NCI-H187 (cell line): ENCODE results near the gene FITM1.

Experiments
- DNase-seq, 2 experiments: peaks; one replicate each; lab custom pipeline; 2025; lab: John Stamatoyannopoulos, UW

FITM1 gene

DNA sequence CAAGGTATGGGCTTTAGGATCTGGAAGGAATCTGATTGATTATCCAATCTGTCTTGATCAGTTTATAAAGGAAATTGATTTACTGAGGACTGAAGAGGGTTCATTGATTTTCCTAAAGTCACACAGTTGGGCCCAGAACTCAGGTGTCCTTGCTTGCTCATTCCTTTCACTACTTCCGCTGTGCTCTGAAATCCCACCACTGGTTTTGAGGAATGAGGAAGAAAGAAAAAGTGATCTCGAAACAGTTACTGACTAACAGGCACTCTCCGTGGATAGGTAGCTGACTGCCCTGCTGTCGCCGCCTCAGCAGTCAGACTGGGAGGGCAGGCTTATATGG, at the start of gene FITM1:
Gene FITM1 (plus strand): TSS at position 280 of the 337 bp plus-strand sequence. CDS start 905 bp downstream, outside the sequence.
- no peak for DNase-seq

GRCh38 chr14:24080888-24081738, 49.3 kb upstream of the FITM1 start:
- DNase-seq = peak; percentile 42 to 48

GRCh38 chr14:24081739-24082211, 48.7 kb upstream of the FITM1 start:
- DNase-seq = no peak

DNA sequence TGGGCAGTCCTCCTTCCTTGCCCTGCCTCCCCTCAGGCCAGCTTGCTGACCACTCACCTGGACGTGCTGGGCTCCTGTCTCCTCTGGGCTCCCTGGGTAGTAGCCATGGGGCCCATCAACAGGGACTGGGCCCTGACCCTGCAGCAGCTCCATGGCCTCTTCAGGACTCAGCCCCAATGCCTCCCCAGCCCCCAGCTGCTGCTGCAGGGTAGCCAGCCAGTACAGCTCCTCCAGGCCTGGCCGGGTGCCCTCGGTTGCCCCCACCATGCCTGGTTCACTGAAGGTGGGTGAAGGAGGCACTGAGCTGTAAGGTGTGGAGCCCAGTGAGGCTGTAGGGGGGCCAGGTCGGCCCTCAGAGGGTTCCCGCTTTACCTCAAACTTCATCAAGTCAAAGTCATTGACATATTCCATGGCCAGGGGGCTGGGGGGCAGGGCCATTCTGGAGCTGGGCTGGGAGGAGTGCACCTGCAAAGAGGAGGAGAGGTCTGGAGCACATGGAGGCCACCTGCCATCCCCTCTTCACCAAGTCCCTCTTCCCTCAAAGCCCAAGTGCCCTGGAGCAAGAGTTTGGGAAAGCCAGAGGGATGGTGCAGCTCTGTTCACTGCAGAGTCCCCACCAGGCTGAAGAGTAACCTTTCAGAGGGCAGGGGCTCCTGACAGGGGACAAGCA, 47.9 kb upstream of the FITM1 start:
- DNase-seq = no peak

GRCh38 chr14:24083462-24083861, 47.0 kb upstream of the FITM1 start:
- DNase-seq = no peak

- no peak for DNase-seq
Observed at GRCh38 chr14:24084440-24084839, 46.0 kb upstream of the FITM1 start.

GRCh38 chr14:24085215-24085614, 45.2 kb upstream of the FITM1 start:
- no peak for DNase-seq

DNA sequence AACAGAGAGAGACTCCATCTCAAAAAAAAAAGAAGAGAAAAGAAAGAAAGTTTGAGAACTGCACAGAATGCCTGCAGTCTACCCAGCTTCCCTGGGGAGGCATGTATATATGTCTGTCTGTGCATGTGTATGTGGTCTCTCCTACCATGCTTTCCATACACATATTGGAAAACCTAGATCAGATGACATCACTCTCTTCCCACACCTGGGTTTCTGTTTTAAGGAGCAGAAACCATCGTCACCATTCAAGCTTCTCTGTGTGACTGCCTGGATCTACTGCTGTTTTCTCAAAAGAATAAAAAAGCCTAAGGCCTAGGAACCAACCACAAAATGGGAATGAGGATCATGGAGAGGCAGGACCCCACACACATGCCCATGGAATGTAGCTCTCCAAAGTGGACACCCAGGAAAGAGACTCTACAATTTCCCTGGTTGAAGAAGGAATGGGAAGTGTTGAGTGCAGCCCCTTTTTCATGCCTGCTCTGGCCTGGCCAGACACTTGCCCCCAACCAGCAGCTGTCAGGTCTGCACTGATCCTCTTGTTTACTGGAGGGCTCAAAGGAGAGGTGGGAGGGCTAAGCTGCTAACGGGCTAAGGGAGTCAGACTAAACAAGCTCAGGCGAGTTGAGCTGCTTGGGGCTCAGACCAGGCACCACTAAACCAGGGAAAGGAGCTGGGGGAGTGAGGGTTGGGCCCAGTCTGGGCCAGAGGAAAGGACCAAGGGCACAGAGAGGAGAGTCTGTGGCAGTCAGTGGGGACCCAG, 44.1 kb upstream of the FITM1 start:
- DNase-seq = no peak

DNA sequence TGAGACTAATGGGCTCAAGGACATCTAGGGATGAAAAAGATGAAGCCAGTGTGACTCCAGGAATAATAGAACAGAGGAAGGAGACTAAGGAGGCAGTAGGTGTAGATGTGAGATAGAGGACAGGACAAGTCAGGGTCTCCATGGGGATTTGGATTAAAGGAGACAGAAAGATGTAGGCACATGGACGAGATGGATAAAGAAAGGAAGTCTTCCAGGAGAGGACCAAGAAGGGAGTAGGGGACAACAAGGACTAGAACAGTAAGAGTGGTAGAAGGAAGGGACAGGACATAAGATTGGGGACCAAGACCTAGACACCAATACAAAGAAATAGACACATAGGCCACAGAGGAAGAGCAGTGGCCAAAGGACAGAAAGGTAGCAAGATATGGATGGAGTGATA, 43.5 kb upstream of the FITM1 start:
- no peak for DNase-seq

GRCh38 chr14:24088095-24088494, 42.4 kb upstream of the FITM1 start:
- DNase-seq = no peak

DNA sequence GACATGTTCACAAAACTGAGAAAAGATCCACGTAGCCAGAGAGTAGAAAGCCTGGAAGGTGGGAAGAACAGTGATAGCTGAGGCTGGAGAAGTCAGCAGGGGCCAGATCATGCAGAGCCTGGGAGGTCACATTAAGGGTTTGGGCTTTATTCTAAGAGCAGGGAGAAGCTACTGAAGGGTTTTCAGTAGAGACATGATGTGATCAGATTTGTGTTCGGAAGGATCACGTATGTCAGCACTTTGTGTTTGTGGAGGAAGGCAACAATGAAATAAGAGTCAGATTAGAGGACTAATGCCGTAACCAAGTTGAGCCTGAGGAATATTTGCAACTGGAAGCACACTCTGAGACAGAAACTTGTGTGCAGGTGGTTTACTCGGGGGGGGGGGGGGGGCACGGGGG, 40.6 kb upstream of the FITM1 start:
- DNase-seq = no peak

- DNase-seq = no peak
Observed at GRCh38 chr14:24092110-24092504, 38.4 kb upstream of the FITM1 start.

DNA sequence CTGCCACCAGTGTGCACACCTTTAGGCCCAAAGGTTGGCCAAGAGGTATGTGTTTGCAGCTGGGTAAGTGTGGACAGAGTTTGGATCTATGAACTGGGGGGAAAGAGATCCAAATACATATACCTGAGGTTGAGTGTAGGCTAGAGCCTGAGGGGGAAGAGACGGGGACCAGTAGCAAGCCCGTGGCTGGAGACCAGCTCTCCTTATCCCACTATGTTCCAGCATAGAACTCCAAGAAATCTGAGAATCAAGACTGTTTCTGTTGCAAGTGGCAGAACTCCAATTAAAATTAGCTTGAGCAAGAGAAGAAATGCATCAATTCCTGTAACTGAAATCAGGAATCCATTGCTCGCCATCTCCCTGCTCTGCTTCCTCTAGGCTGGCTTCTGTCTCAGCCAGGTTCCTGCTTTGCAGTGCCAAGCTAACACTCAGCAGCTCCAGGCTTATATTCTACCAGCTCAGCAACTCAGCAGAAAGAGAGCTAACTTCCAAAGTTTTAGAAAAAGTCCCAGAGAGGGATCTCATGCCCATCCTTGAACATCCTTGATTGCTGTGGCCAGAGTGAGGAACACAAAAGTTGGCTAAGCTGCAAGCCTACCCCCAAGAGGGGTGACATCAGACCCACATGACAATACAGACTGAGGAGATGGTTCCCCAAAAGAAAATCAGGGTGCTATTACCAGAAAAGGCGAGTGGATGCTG, 37.8 kb upstream of the FITM1 start:
- DNase-seq = no peak

DNA sequence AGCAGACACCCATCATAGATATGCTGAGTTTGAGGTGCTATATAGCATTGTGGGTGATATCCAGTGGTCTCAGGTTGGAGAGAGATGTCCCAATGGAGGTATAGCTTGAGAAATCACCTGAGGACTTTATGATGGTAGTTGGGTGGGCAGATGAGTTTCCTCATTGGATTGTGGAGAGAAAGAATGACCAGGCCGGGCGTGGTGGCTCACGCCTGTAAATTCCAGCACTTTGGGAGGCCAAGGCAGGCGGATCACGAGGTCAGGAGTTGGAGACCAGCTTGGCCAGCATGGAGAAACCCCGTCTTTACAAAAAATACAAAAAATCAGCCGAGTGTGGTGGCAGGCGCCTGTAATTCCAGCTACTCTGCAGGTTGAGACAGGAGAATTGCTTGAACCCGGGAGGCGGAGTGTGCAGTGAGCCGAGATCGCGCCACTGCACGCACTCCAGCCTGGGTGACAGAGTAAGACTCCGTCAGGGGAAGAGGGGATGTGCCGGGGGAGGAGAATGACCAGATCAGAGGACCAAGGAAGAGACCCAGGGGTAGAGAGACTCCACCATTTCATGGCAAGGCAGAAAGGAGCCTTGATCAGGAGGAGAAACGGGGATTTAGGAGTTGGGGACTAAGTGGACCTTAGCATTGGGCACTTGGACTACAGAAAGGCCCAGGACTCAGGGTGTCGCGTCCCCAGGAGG, 37.1 kb upstream of the FITM1 start:
- DNase-seq = no peak

DNA sequence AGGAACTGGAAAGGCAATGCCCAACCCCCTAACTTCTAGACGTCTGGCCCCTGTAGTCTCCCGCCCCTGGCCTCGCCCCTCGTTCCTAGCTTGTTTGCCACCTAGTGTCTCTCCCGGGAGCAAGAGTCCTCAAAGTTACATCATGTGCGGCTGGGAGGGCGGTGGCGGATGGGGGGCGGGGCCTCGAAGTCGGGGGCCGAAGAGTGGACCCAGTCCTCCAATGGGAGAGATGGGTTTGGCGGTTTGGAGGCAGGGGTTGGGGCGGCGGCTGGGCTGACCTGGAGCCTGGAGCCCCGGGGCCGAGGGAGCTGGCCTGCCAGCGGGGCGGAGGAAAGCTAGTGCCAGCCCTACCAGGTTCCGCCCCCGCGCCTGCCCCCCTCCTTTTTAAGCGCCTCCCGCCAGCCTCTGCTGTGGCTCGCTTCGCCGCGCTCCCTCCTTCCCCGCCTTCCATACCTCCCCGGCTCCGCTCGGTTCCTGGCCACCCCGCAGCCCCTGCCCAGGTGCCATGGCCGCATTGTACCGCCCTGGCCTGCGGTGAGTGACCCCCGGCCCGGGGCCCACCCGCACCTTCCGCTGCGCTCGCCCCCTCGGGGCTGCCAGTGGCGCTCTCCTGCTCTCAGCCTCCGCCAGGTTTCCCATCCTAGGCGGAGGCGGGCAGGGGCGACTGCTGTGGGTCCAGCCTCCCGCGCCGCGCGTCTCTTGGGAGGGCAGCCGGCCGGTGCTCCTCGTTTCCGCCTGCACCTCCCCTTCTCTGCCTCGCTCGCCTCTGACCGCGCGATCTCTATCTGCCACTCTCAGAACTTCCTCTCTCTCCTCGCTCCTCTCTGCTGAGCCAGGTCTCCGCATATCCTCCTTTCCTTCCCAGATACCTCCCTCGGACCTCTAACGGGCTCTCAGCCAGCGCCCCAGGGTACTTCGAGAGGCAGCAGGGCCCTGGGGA, 36.3 kb upstream of the FITM1 start, which contains the start of gene PCK2:
Gene PCK2 (plus strand): TSS at position 411 of the 940 bp plus-strand sequence. CDS start 95 bp downstream, at position 506.
- DNase-seq = peak; percentile 77 to 89

GRCh38 chr14:24094841-24095270, 35.6 kb upstream of the FITM1 start:
- no peak for DNase-seq

GRCh38 chr14:24095271-24096068, 35.0 kb upstream of the FITM1 start:
- no peak for DNase-seq

DNA sequence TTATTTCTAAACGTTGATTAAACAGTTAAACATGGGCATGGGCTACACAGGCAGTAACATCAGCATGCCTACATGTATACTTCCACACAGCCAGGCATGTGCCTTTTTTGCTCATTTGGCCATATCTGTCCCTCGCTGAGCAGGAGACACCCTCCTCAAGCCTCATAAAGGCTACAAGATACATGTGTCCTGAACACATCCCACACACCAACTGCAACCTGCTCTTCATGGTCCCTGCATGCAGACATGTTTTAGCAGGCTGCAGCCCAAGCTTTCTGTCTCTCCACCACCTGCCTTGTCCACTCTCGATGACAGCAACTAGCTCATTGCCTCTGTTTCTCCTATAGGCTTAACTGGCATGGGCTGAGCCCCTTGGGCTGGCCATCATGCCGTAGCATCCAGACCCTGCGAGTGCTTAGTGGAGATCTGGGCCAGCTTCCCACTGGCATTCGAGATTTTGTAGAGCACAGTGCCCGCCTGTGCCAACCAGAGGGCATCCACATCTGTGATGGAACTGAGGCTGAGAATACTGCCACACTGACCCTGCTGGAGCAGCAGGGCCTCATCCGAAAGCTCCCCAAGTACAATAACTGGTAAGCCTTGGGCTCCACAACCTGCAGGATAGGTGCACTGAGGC, 33.8 kb upstream of the FITM1 start:
- DNase-seq = no peak
